Measurements from ENCODE around the gene SLC17A5. TPM values are rescaled to one million over a fixed set of nuclear protein-coding genes. Genes with fewer than 3 reads are reported as not detected.

SLC17A5 gene, protein sequence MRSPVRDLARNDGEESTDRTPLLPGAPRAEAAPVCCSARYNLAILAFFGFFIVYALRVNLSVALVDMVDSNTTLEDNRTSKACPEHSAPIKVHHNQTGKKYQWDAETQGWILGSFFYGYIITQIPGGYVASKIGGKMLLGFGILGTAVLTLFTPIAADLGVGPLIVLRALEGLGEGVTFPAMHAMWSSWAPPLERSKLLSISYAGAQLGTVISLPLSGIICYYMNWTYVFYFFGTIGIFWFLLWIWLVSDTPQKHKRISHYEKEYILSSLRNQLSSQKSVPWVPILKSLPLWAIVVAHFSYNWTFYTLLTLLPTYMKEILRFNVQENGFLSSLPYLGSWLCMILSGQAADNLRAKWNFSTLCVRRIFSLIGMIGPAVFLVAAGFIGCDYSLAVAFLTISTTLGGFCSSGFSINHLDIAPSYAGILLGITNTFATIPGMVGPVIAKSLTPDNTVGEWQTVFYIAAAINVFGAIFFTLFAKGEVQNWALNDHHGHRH
- 18.4 and 20.3 TPM in 2 replicates for total RNA-seq (2011; cell fraction: chromatin; rRNA removed; ENCODE audit: low replicate concordance)
- 16.2 and 17.8 TPM in 2 replicates for total RNA-seq (2011; cell fraction: nucleolus; rRNA removed)
- total RNA-seq (2011; cell fraction: nucleoplasm; rRNA removed) = 15.1 and 21.3 TPM in 2 replicates
- total RNA-seq (2014; rRNA removed) (2.0 and 3.8 TPM in 2 replicates), total RNA-seq (2014; rRNA removed; fragmentation: Illumina TruSeq; extraction: Trizol) (3.7 and 4.7 TPM in 2 replicates), total RNA-seq (2015; rRNA removed; fragmentation: Illumina TruSeq; extraction: Trizol) (3.8 and 4.5 TPM in 2 replicates), total RNA-seq (2021) (3.4 TPM in 2 replicates), polyA plus RNA-seq (2011; rRNA removed) (7.2 and 7.6 TPM in 2 replicates), polyA plus RNA-seq (2014; fragmentation: Illumina TruSeq; extraction: Trizol) (2.9 and 3.4 TPM in 2 replicates), polyA plus RNA-seq (2014; fragmentation: Nextera tagmentation; extraction: Ambion mirVana) (1 to 10 TPM; 1.3 to 1.8 TPM), polyA plus RNA-seq (2014; rRNA removed) (2.2 and 3.3 TPM in 2 replicates), polyA minus RNA-seq (2011; rRNA and poly(A)+ RNA removed) (12.3 and 12.8 TPM in 2 replicates), Bru-seq, nascent RNA (percentile 54 among the genes with signal in this experiment), BruChase-seq, experiment 1, labeled RNA remaining after a 2-hour chase (percentile 59 among the genes with signal in this experiment), BruChase-seq, experiment 2, labeled RNA remaining after a 6-hour chase (percentile 63 among the genes with signal in this experiment)
- polyA plus RNA-seq (2011; cell fraction: cytosol; rRNA removed) = 4.3 and 6.0 TPM in 2 replicates
- polyA plus RNA-seq (2011; cell fraction: nucleus; rRNA removed) = 2.4 and 3.3 TPM in 2 replicates
- polyA plus RNA-seq (2012) = 3.2 and 4.4 TPM in 2 replicates
- 4.0 and 4.5 TPM in 2 replicates for polyA minus RNA-seq (2011; cell fraction: cytosol; rRNA and poly(A)+ RNA removed)
- polyA minus RNA-seq (2011; cell fraction: nucleus; rRNA and poly(A)+ RNA removed) = 4.2 and 8.2 TPM in 2 replicates
- long read RNA-seq, experiment 1, transcript SLC17A5-201 (11 exons, 3,455 nt) = major isoform, 5 of 14 reads
- long read RNA-seq, experiment 1, partial matches to known transcripts = 1 of 14 reads
- long read RNA-seq, experiment 1, other reads (novel, unspliced or antisense) = 8 of 14 reads
- long read RNA-seq, experiment 2, partial matches to known transcripts = 0 of 5 reads
- long read RNA-seq, experiment 2, other reads (novel, unspliced or antisense) = 5 of 5 reads
- long read RNA-seq, experiment 3, partial matches to known transcripts = 0 of 2 reads
- long read RNA-seq, experiment 3, other reads (novel, unspliced or antisense) = 2 of 2 reads

DNA sequence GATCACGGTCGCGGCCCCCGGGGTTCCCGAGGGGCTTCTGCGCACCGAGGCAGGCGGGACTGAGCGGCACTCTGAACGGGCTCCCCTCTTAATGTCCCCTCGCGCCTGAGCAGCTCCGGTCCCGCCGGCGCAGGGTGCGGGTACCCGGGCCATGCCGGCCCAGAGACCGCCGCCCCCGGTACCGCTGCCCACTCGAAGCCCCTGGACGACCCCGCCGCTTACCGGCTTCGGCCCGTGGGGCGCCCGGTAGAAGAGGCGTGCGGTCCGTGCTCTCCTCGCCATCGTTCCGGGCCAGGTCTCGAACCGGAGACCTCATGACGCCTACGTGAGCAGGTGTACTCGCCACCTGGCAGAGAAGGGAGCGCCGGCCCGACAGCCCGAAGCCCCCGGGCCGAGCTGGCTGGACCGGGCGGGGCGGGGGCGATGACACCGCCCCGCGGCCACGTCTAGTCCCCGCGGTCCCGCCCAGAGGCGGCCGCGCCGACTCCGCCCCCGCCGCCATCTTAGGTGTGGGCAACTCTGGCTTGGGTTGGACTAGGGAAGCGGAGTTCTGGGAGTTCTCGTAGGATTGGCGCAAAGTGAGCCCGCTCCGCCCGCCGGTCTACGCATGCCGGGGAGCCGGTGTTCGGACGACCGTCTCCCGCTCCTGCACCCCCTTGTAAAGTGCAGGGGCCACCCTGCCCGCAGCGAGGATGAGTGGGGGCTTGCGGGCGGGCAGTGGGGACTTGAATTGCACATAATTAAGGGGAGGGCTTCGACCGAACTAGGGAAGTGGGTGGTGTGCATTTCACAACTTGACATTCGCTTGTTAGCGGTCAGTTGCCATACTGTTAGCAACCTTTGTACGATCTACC is at the start of gene SLC17A5:
TSS of gene SLC17A5 (minus strand) at position 422 of the 854 bp plus-strand sequence. CDS start at position 316, 106 bp downstream.
- ChIA-PET POLR2A (interaction anchor here (0.6 to 4.1 kb wide), 9 partner anchors 10 to 192 kb away, joined by 3 to 91 read pairs (median 4); partner anchors contain the start of genes EEF1A1 and MTO1), CTCF (ENCODE audit: low intra/inter-chr PET ratio) (interaction anchor here (3.0 kb wide), 1 partner anchor 139 kb away, joined by 21 read pairs; no protein-coding TSS in a partner anchor)
- no peaks in the 10 kb centered on the region for H3K36me3 ChIP-seq (ENCODE audit: control insufficient read depth, insufficient read depth, low read length)
- peak within 1 kb of the TSS; percentile 99 for H2AFZ ChIP-seq (ENCODE audit: low read depth, low read length)
- H3K27ac ChIP-seq (ENCODE audit: extremely low read depth, low read depth, low read length) = peak within 1 kb of the TSS; percentile 90
- peak within 1 kb of the TSS; percentile 90 for H3K4me3 ChIP-seq
- intact Hi-C loops (cut with micrococcal nuclease) = loop anchor here (2.0 kb wide), 1 partner anchor 139 kb away; no protein-coding TSS in a partner anchor
- ATAC-seq (peak; percentile 96), DNase-seq (ENCODE audit: extremely low read depth in 1 of 4, low spot score in 3 of 4) (peak; percentile 92 to 96 (median 94)), FAIRE-seq (peak; percentile 82)
- peak within 1 kb of the TSS; percentile 87 to 96 for H3K9ac ChIP-seq (ENCODE audit: insufficient read depth in 1 of 2, low read depth in 2 of 2, low read length in 2 of 2)
- H3K9me1 ChIP-seq (ENCODE audit: control insufficient read depth, insufficient read depth, low read length) = no peaks in the 10 kb centered on the region
- no TSS peak for BruUV-seq (replicated peaks)
- H3K27me3 ChIP-seq (ENCODE audit: control insufficient read depth in 2 of 2, insufficient read depth in 2 of 2, low read length in 2 of 2) = no peaks in the 10 kb centered on the region
- 1% methylated on average over 70 of the region's 90 CpGs for WGBS (ENCODE audit: insufficient coverage, low coverage, missing lambda C conversion rate)
- in situ Hi-C loops (cut with MboI) = no loop called here
- peaks cover 5 to 10% of the 10 kb centered on the region in 2 experiments; a peak in 3 of 5 replicates for H3K4me1 ChIP-seq (replicated peaks in 1 of 2; ENCODE audit: control insufficient read depth in 2 of 2, insufficient read depth in 2 of 2, low read length in 2 of 2)
- no peaks in the 10 kb centered on the region for H4K20me1 ChIP-seq (replicated peaks; ENCODE audit: control insufficient read depth, insufficient read depth, low read length)
- H3K4me2 ChIP-seq (ENCODE audit: insufficient read depth, low read length) = peak within 1 kb of the TSS; percentile 93
- H3K9me3 ChIP-seq (replicated peaks; ENCODE audit: control insufficient read depth, insufficient read depth, low read depth, low read length) = no peaks in the 10 kb centered on the region
- peaks cover 16% of the 10 kb centered on the region; the same call in 2 of the 3 replicates for H3K79me2 ChIP-seq (ENCODE audit: control insufficient read depth, insufficient read depth, low read length)
- no peak for TF ChIP-seq YBX1 (IDR thresholded peaks at IDR 0.05)
- TF ChIP-seq, protein P1, sequence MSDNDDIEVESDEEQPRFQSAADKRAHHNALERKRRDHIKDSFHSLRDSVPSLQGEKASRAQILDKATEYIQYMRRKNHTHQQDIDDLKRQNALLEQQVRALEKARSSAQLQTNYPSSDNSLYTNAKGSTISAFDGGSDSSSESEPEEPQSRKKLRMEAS (CRISPR knock-in tag; IDR thresholded peaks at IDR 0.05) = peak; percentile 79
- no peak for TF ChIP-seq PHF21A (IDR thresholded peaks at IDR 0.05; ENCODE audit: borderline replicate concordance, low read depth)
- no peak for TF ChIP-seq ZNF507 (tag; conservative IDR thresholded peaks at IDR 0.05)
- TF ChIP-seq ZNF785 (CRISPR knock-in tag; IDR thresholded peaks at IDR 0.05) = no peak
- TF ChIP-seq TCF3 (CRISPR knock-in tag; IDR thresholded peaks at IDR 0.05) = no peak
- TF ChIP-seq, protein P2, sequence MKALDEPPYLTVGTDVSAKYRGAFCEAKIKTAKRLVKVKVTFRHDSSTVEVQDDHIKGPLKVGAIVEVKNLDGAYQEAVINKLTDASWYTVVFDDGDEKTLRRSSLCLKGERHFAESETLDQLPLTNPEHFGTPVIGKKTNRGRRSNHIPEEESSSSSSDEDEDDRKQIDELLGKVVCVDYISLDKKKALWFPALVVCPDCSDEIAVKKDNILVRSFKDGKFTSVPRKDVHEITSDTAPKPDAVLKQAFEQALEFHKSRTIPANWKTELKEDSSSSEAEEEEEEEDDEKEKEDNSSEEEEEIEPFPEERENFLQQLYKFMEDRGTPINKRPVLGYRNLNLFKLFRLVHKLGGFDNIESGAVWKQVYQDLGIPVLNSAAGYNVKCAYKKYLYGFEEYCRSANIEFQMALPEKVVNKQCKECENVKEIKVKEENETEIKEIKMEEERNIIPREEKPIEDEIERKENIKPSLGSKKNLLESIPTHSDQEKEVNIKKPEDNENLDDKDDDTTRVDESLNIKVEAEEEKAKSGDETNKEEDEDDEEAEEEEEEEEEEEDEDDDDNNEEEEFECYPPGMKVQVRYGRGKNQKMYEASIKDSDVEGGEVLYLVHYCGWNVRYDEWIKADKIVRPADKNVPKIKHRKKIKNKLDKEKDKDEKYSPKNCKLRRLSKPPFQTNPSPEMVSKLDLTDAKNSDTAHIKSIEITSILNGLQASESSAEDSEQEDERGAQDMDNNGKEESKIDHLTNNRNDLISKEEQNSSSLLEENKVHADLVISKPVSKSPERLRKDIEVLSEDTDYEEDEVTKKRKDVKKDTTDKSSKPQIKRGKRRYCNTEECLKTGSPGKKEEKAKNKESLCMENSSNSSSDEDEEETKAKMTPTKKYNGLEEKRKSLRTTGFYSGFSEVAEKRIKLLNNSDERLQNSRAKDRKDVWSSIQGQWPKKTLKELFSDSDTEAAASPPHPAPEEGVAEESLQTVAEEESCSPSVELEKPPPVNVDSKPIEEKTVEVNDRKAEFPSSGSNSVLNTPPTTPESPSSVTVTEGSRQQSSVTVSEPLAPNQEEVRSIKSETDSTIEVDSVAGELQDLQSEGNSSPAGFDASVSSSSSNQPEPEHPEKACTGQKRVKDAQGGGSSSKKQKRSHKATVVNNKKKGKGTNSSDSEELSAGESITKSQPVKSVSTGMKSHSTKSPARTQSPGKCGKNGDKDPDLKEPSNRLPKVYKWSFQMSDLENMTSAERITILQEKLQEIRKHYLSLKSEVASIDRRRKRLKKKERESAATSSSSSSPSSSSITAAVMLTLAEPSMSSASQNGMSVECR (CRISPR knock-in tag; IDR thresholded peaks at IDR 0.05) = peak; percentile 75
- TF ChIP-seq, protein P3, sequence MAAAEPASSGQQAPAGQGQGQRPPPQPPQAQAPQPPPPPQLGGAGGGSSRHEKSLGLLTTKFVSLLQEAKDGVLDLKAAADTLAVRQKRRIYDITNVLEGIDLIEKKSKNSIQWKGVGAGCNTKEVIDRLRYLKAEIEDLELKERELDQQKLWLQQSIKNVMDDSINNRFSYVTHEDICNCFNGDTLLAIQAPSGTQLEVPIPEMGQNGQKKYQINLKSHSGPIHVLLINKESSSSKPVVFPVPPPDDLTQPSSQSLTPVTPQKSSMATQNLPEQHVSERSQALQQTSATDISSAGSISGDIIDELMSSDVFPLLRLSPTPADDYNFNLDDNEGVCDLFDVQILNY (CRISPR knock-in tag; IDR thresholded peaks at IDR 0.05) = peak; percentile 24; the same call in 1 of the 2 replicates

Measured in K562 (cell line).